Lung (tissue), 12 donors: ENCODE data around the gene UBE3A. TPM values are rescaled to one million over a fixed set of nuclear protein-coding genes. Genes with fewer than 3 reads are reported as not detected.

ENCODE experiments used
- ATAC-seq: fragments of 200-7000 bp; cut with Tn5 transposase; one replicate; pipeline ENCODE4 v1.9.1; 2020; ENCODE audit warnings: moderate number of reproducible peaks; ENCODE audit not compliant: insufficient read depth, low FRiP score
- DNase-seq, 3 donors: peaks; one replicate each; pipeline ENCODE4 v3.0.0-alpha.2; 2013 to 2017
- H3K27ac ChIP-seq, 2 donors: one replicate each; pipeline ENCODE4 v1.5.1; 2013; ENCODE audit warnings: mild to moderate bottlenecking in 2 of 2, moderate library complexity in 2 of 2, control low read depth in 1 of 2, inconsistent platforms in 1 of 2, low read depth in 1 of 2, low read length in 1 of 2
- H3K27me3 ChIP-seq, 3 donors: one replicate each; pipeline ENCODE4 v1.5.1; 2013; ENCODE audit warnings: low read length in 2 of 3; ENCODE audit not compliant: control insufficient read depth in 3 of 3, insufficient read depth in 3 of 3
- H3K36me3 ChIP-seq, 4 donors: one replicate each; pipeline ENCODE4 v1.5.1; 2013; ENCODE audit warnings: low read length in 4 of 4, mild to moderate bottlenecking in 1 of 4, moderate library complexity in 1 of 4; ENCODE audit not compliant: control insufficient read depth in 4 of 4, insufficient read depth in 4 of 4
- H3K4me1 ChIP-seq, 5 donors: one replicate each; pipeline ENCODE4 v1.5.1; 2013; ENCODE audit warnings: low read length in 5 of 5, mild to moderate bottlenecking in 2 of 5, moderate library complexity in 1 of 5; ENCODE audit not compliant: control insufficient read depth in 5 of 5, insufficient read depth in 5 of 5
- H3K4me3 ChIP-seq: one replicate; pipeline ENCODE4 v1.5.1; 2013; ENCODE audit warnings: mild to moderate bottlenecking, control low read depth, moderate library complexity
- H3K9ac ChIP-seq, 2 donors: one replicate each; pipeline ENCODE4 v1.5.1; 2013; ENCODE audit warnings: low read length in 2 of 2, control low read depth in 1 of 2; ENCODE audit not compliant: insufficient read depth in 1 of 2
- H3K9me3 ChIP-seq, 4 donors: one replicate each; pipeline ENCODE4 v1.5.1; 2013; ENCODE audit warnings: low read length in 3 of 4, mild to moderate bottlenecking in 1 of 4, moderate library complexity in 1 of 4; ENCODE audit not compliant: control insufficient read depth in 4 of 4, insufficient read depth in 3 of 4
- WGBS, 2 donors: extraction: QIAGEN DNeasy Blood & Tissue Kit; methylation state at CpG; one replicate each; pipeline ENCODE4 v1.1.7; 2013; 5-methylcytosine and 5-hydroxymethylcytosine counted together
- polyA plus RNA-seq, 2 donors: library from polyadenylated mRNA; stranded (reverse); fragments of 200-250 nt; gene quantifications; one replicate each; pipeline ENCODE4 v1.2.1, GENCODE V29; 2013
- total RNA-seq, 2 donors: library from RNA; depleted of rRNA in 1 of 2; stranded (reverse); fragments of >200 nt in 1 of 2; gene quantifications; one replicate each; pipeline ENCODE4 v1.2.1, GENCODE V29; 2014 to 2021
- TF ChIP-seq, protein P1 (sequence below): IDR thresholded peaks from 2 replicates; pipeline ENCODE4 v1.5.1; 2012; ENCODE audit warnings: mild to moderate bottlenecking; ENCODE audit errors: control extremely low read depth, extremely low read depth
- donor health status: control.
- donor health status: control.
- donor health status: Bipolar disorder and iron deficiency.
- donor health status: healthy.
- donor health status: DM: yes; HTN: yes; CAD: no.

Gene UBE3A
- total and polyA plus RNA-seq, 4 donors = 17.3 to 123 (median 59.8) TPM

DNA sequence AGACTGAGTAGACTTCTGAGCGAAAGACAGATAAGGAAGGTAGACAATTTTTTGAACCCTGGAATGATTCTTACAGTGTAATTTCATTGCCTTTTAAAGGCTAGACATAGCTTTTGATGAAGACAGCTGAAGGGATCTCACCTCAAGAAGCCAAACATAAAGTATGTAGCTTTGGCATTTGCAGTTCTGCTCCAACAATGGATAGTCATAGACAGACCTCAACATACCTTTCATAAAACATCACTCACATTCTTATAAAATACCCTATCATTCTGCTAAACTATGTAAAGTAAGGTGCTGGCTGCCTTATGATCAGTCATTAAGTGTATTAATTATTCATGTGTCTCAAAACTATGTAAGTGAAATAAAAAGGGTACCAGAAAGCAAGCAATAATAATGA is 70.0 kb downstream of the UBE3A start:
- DNase-seq (no peak), ATAC-seq (no peak)
- no peaks in the 10 kb centered on the region for H3K9me3 ChIP-seq

GRCh38 chr15:25366058-25366457 is 72.8 kb downstream of the UBE3A start:
- no peak for ATAC-seq
- 89 to 93% methylated on average over 1 of the region's 1 CpG for WGBS, 2 donors
- Histone ChIP-seq H3K9ac (no peak overlapping the region), H3K4me3 (no peak overlapping the region), H3K27ac (no peak overlapping the region), H3K9me3 (no peaks in the 10 kb centered on the region), H3K27me3 (no peaks in the 10 kb centered on the region), H3K4me1 (peaks cover 0 to 11% (median 0%) of the 10 kb centered on the region in 5 donors), H3K36me3 (peaks cover 0 to 10% (median 7%) of the 10 kb centered on the region in 4 donors)
- no peak for DNase-seq
- TF ChIP-seq, protein P1, sequence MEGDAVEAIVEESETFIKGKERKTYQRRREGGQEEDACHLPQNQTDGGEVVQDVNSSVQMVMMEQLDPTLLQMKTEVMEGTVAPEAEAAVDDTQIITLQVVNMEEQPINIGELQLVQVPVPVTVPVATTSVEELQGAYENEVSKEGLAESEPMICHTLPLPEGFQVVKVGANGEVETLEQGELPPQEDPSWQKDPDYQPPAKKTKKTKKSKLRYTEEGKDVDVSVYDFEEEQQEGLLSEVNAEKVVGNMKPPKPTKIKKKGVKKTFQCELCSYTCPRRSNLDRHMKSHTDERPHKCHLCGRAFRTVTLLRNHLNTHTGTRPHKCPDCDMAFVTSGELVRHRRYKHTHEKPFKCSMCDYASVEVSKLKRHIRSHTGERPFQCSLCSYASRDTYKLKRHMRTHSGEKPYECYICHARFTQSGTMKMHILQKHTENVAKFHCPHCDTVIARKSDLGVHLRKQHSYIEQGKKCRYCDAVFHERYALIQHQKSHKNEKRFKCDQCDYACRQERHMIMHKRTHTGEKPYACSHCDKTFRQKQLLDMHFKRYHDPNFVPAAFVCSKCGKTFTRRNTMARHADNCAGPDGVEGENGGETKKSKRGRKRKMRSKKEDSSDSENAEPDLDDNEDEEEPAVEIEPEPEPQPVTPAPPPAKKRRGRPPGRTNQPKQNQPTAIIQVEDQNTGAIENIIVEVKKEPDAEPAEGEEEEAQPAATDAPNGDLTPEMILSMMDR = no peak

More for the DNA sequence above, 70.0 kb downstream of the UBE3A start:
- H3K4me3 ChIP-seq = no peak overlapping the region
- TF ChIP-seq, protein P1 = no peak
- WGBS, 2 donors = 98 to 100% methylated on average over 1 of the region's 1 CpG
- H3K4me1 ChIP-seq = peaks cover 0 to 15% (median 0%) of the 10 kb centered on the region in 5 donors
- H3K9ac ChIP-seq = no peak overlapping the region
- no peak overlapping the region for H3K27ac ChIP-seq
- no peaks in the 10 kb centered on the region for H3K27me3 ChIP-seq
- peaks cover 0 to 17% (median 9%) of the 10 kb centered on the region in 4 donors for H3K36me3 ChIP-seq

DNA sequence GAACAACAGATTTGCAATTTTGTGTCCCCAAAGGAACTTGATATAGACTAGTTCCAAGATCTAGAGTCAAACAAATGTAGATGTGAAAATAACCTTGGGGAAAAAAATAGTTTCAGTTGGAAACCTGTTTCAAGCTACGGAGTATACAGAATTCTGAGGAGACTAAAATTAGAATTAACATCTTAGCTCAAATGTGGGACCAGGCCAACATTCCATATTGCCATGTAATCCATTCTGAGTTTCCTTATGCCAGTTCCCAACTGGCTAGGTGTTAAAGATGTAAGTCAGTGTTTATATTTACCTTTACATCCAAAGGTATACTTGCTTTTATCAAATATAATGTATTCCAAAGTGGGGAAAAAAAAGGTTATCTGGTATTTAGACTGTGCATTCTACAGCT is 76.3 kb downstream of the UBE3A start:
- TF ChIP-seq, protein P1 = no peak
- H3K36me3 ChIP-seq = peaks cover 0 to 3% (median under 1%) of the 10 kb centered on the region in 4 donors
- ATAC-seq = no peak
- no peak overlapping the region for H3K9ac ChIP-seq
- peaks cover 0 to 2% (median 0%) of the 10 kb centered on the region in 4 donors for H3K9me3 ChIP-seq
- no peak overlapping the region for H3K27ac ChIP-seq
- no peak overlapping the region for H3K4me3 ChIP-seq
- no peak for DNase-seq
- no peaks in the 10 kb centered on the region for H3K27me3 ChIP-seq
- WGBS, 2 donors = 81 to 84% methylated on average over 1 of the region's 1 CpG
- H3K4me1 ChIP-seq = peaks cover 0 to 7% (median 0%) of the 10 kb centered on the region in 5 donors

DNA sequence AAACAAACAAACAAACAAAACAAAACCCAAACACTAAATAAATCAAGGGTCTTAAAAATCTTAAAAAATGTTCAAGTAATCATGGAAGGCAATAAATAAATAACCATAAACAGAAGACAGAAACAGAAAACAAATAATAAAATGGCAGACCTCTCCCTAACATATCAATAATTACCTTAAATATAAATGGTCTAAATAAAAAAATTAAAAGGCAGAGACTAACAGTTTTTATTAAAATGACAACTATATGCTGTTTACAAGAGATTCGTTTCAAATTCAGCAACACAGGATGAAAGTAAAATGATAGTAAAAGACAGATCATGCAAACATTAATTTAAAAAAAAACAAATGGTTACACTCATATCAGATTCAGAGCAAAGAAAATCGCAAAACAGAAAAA is 91.1 kb downstream of the UBE3A start:
- no peak for DNase-seq
- TF ChIP-seq, protein P1 = no peak
- no peak overlapping the region for H3K9ac ChIP-seq
- ATAC-seq = no peak
- H3K4me3 ChIP-seq = no peak overlapping the region
- no peaks in the 10 kb centered on the region for H3K27me3 ChIP-seq
- peaks cover 2 to 28% (median 10%) of the 10 kb centered on the region in 4 donors for H3K36me3 ChIP-seq
- peaks cover 0 to 13% (median 5%) of the 10 kb centered on the region in 4 donors for H3K9me3 ChIP-seq
- WGBS, 2 donors = 99% methylated on average over 2 of the region's 2 CpGs
- H3K4me1 ChIP-seq = peaks cover 0 to 3% (median 0%) of the 10 kb centered on the region in 5 donors
- H3K27ac ChIP-seq = no peak overlapping the region
